Measurements from ENCODE around the gene FGGY.

Gene FGGY

GRCh38 chr1:59750328-59751003 is 453.6 kb downstream of the FGGY start:
- in situ Hi-C loops (cut with MboI; ENCODE audit: low sequenced_read_pairs), result no loop called here

GRCh38 chr1:59751004-59751395 is 454.1 kb downstream of the FGGY start:
- in situ Hi-C loops (cut with MboI; ENCODE audit: low sequenced_read_pairs), result no loop called here

- in situ Hi-C loops (cut with MboI; ENCODE audit: low sequenced_read_pairs), result no loop called here
These were observed 454.9 kb downstream of the FGGY start for GRCh38 chr1:59751801-59752200.

- in situ Hi-C loops (cut with MboI; ENCODE audit: low sequenced_read_pairs), result no loop called here
These were observed 455.9 kb downstream of the FGGY start for GRCh38 chr1:59752556-59753414.

GRCh38 chr1:59755069-59755685 is 458.3 kb downstream of the FGGY start:
- in situ Hi-C loops (cut with MboI; ENCODE audit: low sequenced_read_pairs), result no loop called here

- in situ Hi-C loops (cut with MboI; ENCODE audit: low sequenced_read_pairs), result no loop called here
These were observed 460.4 kb downstream of the FGGY start for GRCh38 chr1:59757197-59757747.

- in situ Hi-C loops (cut with MboI; ENCODE audit: low sequenced_read_pairs), result no loop called here
These were observed 462.4 kb downstream of the FGGY start for GRCh38 chr1:59759156-59759925.

- in situ Hi-C loops (cut with MboI; ENCODE audit: low sequenced_read_pairs), result no loop called here
These were observed 464.5 kb downstream of the FGGY start for GRCh38 chr1:59761443-59761842.

- in situ Hi-C loops (cut with MboI; ENCODE audit: low sequenced_read_pairs), result no loop called here
These were observed 466.5 kb downstream of the FGGY start for GRCh38 chr1:59763418-59763817.

GRCh38 chr1:59765011-59765730 is 468.3 kb downstream of the FGGY start:
- in situ Hi-C loops (cut with MboI; ENCODE audit: low sequenced_read_pairs), result no loop called here

GRCh38 chr1:59766227-59766855 is 469.4 kb downstream of the FGGY start:
- in situ Hi-C loops (cut with MboI; ENCODE audit: low sequenced_read_pairs), result no loop called here

GRCh38 chr1:59767119-59767518 is 470.2 kb downstream of the FGGY start:
- in situ Hi-C loops (cut with MboI; ENCODE audit: low sequenced_read_pairs), result no loop called here

- in situ Hi-C loops (cut with MboI; ENCODE audit: low sequenced_read_pairs), result no loop called here
These were observed 472.2 kb downstream of the FGGY start for GRCh38 chr1:59768792-59769735.

GRCh38 chr1:59769736-59770095 is 472.8 kb downstream of the FGGY start:
- in situ Hi-C loops (cut with MboI; ENCODE audit: low sequenced_read_pairs), result no loop called here

GRCh38 chr1:59771361-59771760 is 474.5 kb downstream of the FGGY start:
- in situ Hi-C loops (cut with MboI; ENCODE audit: low sequenced_read_pairs), result no loop called here

GRCh38 chr1:59775480-59775879 is 478.6 kb downstream of the FGGY start:
- in situ Hi-C loops (cut with MboI; ENCODE audit: low sequenced_read_pairs), result no loop called here

- in situ Hi-C loops (cut with MboI; ENCODE audit: low sequenced_read_pairs), result no loop called here
These were observed 480.3 kb downstream of the FGGY start for GRCh38 chr1:59776960-59777852.

GRCh38 chr1:59779949-59780348 is 483.1 kb downstream of the FGGY start:
- in situ Hi-C loops (cut with MboI; ENCODE audit: low sequenced_read_pairs), result no loop called here
